Measurements from ENCODE around the gene C16orf74.

Gene C16orf74

GRCh38 chr16:85783441-85783840 lies 32.5 kb upstream of the C16orf74 start (continued):
- TF ChIP-seq ZFP3 (CRISPR knock-in tag; IDR thresholded peaks at IDR 0.05): no peak
- TF ChIP-seq ARNTL (CRISPR knock-in tag; IDR thresholded peaks at IDR 0.05; ENCODE audit: borderline replicate concordance, low read depth): no peak
- TF ChIP-seq ISL1 (CRISPR knock-in tag; IDR thresholded peaks at IDR 0.05): no peak
- TF ChIP-seq OSR1 (CRISPR knock-in tag; IDR thresholded peaks at IDR 0.05): no peak
- TF ChIP-seq TSHZ2 (CRISPR knock-in tag; IDR thresholded peaks at IDR 0.05): no peak

GRCh38 chr16:85782451-85782850 lies 31.6 kb upstream of the C16orf74 start:
- ATAC-seq: no peak
- no peak for TF ChIP-seq TSHZ2 (CRISPR knock-in tag; IDR thresholded peaks at IDR 0.05)
- no peak for TF ChIP-seq ESRRG (CRISPR knock-in tag; IDR thresholded peaks at IDR 0.05)
- TF ChIP-seq ZNF8 (CRISPR knock-in tag; IDR thresholded peaks at IDR 0.05): no peak
- no peak for TF ChIP-seq GLIS3 (CRISPR knock-in tag; IDR thresholded peaks at IDR 0.05)
- no peak for TF ChIP-seq BACH2 (CRISPR knock-in tag; IDR thresholded peaks at IDR 0.05; ENCODE audit: borderline replicate concordance)
- no peak for TF ChIP-seq ZC3H10 (CRISPR knock-in tag; IDR thresholded peaks at IDR 0.05)
- no peak for TF ChIP-seq CSRNP3 (CRISPR knock-in tag; IDR thresholded peaks at IDR 0.05)
- no peak for TF ChIP-seq ARNTL (CRISPR knock-in tag; IDR thresholded peaks at IDR 0.05; ENCODE audit: borderline replicate concordance, low read depth)
- TF ChIP-seq TCF4 (CRISPR knock-in tag; IDR thresholded peaks at IDR 0.05; ENCODE audit: borderline replicate concordance): no peak
- TF ChIP-seq ZFP3 (CRISPR knock-in tag; IDR thresholded peaks at IDR 0.05): no peak
- TF ChIP-seq ZFP30 (CRISPR knock-in tag; IDR thresholded peaks at IDR 0.05): no peak
- no peak for TF ChIP-seq ISL1 (CRISPR knock-in tag; IDR thresholded peaks at IDR 0.05)
- no peak for TF ChIP-seq RARB (CRISPR knock-in tag; IDR thresholded peaks at IDR 0.05)
- no peak for TF ChIP-seq CREB5 (CRISPR knock-in tag; IDR thresholded peaks at IDR 0.05; ENCODE audit: low read depth)

- TF ChIP-seq CSDC2 (CRISPR knock-in tag; IDR thresholded peaks at IDR 0.05) (no peak), ESRRG (CRISPR knock-in tag; IDR thresholded peaks at IDR 0.05) (no peak), CSRNP3 (CRISPR knock-in tag; IDR thresholded peaks at IDR 0.05) (no peak), ZFP30 (CRISPR knock-in tag; IDR thresholded peaks at IDR 0.05) (no peak)
- ATAC-seq: peak; percentile 23; the same call in 1 of the 3 replicates
Measured at GRCh38 chr16:85781695-85782370, 30.9 kb upstream of the C16orf74 start.

- ATAC-seq: no peak
- TF ChIP-seq SNAI2 (CRISPR knock-in tag; IDR thresholded peaks at IDR 0.05) (no peak), ZFP3 (CRISPR knock-in tag; IDR thresholded peaks at IDR 0.05) (no peak), CREB5 (CRISPR knock-in tag; IDR thresholded peaks at IDR 0.05; ENCODE audit: low read depth) (no peak), TSHZ2 (CRISPR knock-in tag; IDR thresholded peaks at IDR 0.05) (no peak), ZNF8 (CRISPR knock-in tag; IDR thresholded peaks at IDR 0.05) (no peak), ISL1 (CRISPR knock-in tag; IDR thresholded peaks at IDR 0.05) (no peak), BACH2 (CRISPR knock-in tag; IDR thresholded peaks at IDR 0.05; ENCODE audit: borderline replicate concordance) (no peak), OSR1 (CRISPR knock-in tag; IDR thresholded peaks at IDR 0.05) (no peak)
Measured at GRCh38 chr16:85781156-85781555, 30.3 kb upstream of the C16orf74 start.
